Naive thymus-derived CD4-positive, alpha-beta T cell (primary cell): ENCODE measurements around the gene PXDN. TPM values are rescaled to one million over a fixed set of nuclear protein-coding genes. Genes with fewer than 3 reads are reported as not detected.
"Not testable (repeated sequence)": the region's sequence is repeated elsewhere in the genome, so short reads cannot be mapped to it uniquely, and the experiment has no call there.

Experiments
- ATAC-seq: fragments of 150-1000 bp; cut with Tn5 transposase; 2 replicates; pipeline ENCODE4 v1.10.0; 2021; ENCODE audit warnings: mild to moderate bottlenecking, moderate library complexity
- CTCF ChIA-PET: fragments of 350-600 bp; sonication (Branson Sonifier 250); formaldehyde crosslinking; loops from one replicate; lab custom pipeline; 2021; ENCODE audit warnings: antibody characterized with exemption; lab: Charles Lee
- POLR2A ChIA-PET: fragments of 350-600 bp; sonication (Branson Sonifier 250); formaldehyde crosslinking; loops from one replicate; lab custom pipeline; 2021; ENCODE audit warnings: antibody characterized with exemption, inconsistent platforms; lab: Charles Lee
- DNase-seq, 9 donors: peaks; one replicate each; pipeline versions ENCODE4 v3.0.0 to v3.0.0-alpha.2; 2020 to 2022; ENCODE audit warnings: mixed read lengths in 1 of 9
- H3K27ac ChIP-seq: one replicate; pipeline ENCODE4 v1.7.0; 2013; ENCODE audit warnings: mild to moderate bottlenecking, low read depth, low read length, moderate library complexity
- H3K27me3 ChIP-seq, 2 donors: one replicate each; pipeline ENCODE4 v1.7.0; 2013; ENCODE audit warnings: low read length in 2 of 2, mild to moderate bottlenecking in 2 of 2, moderate library complexity in 2 of 2; ENCODE audit not compliant: control insufficient read depth in 2 of 2, insufficient read depth in 2 of 2
- H3K36me3 ChIP-seq, 3 experiments: 1 replicate in 2 of 3; 2 replicates in 1 of 3; pipeline ENCODE4 v1.7.0; 2013; ENCODE audit warnings: low read length in 3 of 3, mild to moderate bottlenecking in 3 of 3, moderate library complexity in 1 of 3; ENCODE audit not compliant: insufficient read depth in 3 of 3, control insufficient read depth in 2 of 3
- H3K4me1 ChIP-seq, 2 donors: one replicate each; pipeline ENCODE4 v1.7.0; 2013; ENCODE audit warnings: low read length in 2 of 2, mild to moderate bottlenecking in 2 of 2, moderate library complexity in 1 of 2; ENCODE audit not compliant: control insufficient read depth in 2 of 2, insufficient read depth in 2 of 2
- H3K4me3 ChIP-seq: 2 replicates; pipeline ENCODE4 v1.7.0; 2013; ENCODE audit warnings: mild to moderate bottlenecking, low read length
- H3K9me3 ChIP-seq, 3 experiments: 1 replicate in 2 of 3; 2 replicates in 1 of 3; pipeline ENCODE4 v1.7.0; 2013; ENCODE audit warnings: low read length in 3 of 3; ENCODE audit not compliant: control insufficient read depth in 2 of 3
- H3K27ac Mint-ChIP-seq, 9 donors: one replicate each; pipeline ENCODE4 v1.8.0; 2020 to 2022; ENCODE audit warnings: mixed read lengths in 9 of 9, mild to moderate bottlenecking in 8 of 9, moderate library complexity in 5 of 9, inconsistent platforms in 2 of 9
- H3K27me3 Mint-ChIP-seq, 5 donors: one replicate each; pipeline ENCODE4 v1.8.0; 2021 to 2022; ENCODE audit warnings: mixed read lengths in 5 of 5, mild to moderate bottlenecking in 1 of 5
- H3K36me3 Mint-ChIP-seq, 5 donors: one replicate each; pipeline ENCODE4 v1.8.0; 2020 to 2022; ENCODE audit warnings: mixed read lengths in 5 of 5, mild to moderate bottlenecking in 3 of 5, inconsistent platforms in 1 of 5
- H3K4me1 Mint-ChIP-seq, 7 donors: one replicate each; pipeline ENCODE4 v1.8.0; 2020 to 2022; ENCODE audit warnings: mixed read lengths in 7 of 7, mild to moderate bottlenecking in 3 of 7, inconsistent platforms in 1 of 7
- H3K4me3 Mint-ChIP-seq, 10 donors: one replicate each; pipeline ENCODE4 v1.8.0; 2020 to 2022; ENCODE audit warnings: mild to moderate bottlenecking in 10 of 10, mixed read lengths in 10 of 10, moderate library complexity in 6 of 10, inconsistent platforms in 2 of 10
- H3K9me3 Mint-ChIP-seq, 11 donors: one replicate each; pipeline ENCODE4 v1.8.0; 2020 to 2022; ENCODE audit warnings: mixed read lengths in 11 of 11, mild to moderate bottlenecking in 4 of 11, inconsistent platforms in 1 of 11, moderate library complexity in 1 of 11
- intact Hi-C, 2 donors: fragments of 100-400 bp; cut with micrococcal nuclease; formaldehyde crosslinking; loops; one replicate each; pipeline ENCODE4 v1.15.1; 2023
- polyA plus RNA-seq, 2 donors: library from polyadenylated mRNA; unstranded; fragments of 300-500 nt; fragmentation: Illumina TruSeq; gene quantifications; one replicate each; pipeline ENCODE4 v1.2.3, GENCODE V29; 2021
- total RNA-seq, 6 experiments: library from RNA in 5 of 6; stranded (reverse) in 5 of 6; gene quantifications; 1 replicate in 5 of 6; 2 replicates in 1 of 6; pipeline ENCODE4 v1.2.3 and lab custom pipeline; 2021 to 2026

PXDN gene
- total and polyA plus RNA-seq, 7 experiments from 2014 or later: 0.47 to 3.1 (median 1.00) TPM; not detected in 3

DNA sequence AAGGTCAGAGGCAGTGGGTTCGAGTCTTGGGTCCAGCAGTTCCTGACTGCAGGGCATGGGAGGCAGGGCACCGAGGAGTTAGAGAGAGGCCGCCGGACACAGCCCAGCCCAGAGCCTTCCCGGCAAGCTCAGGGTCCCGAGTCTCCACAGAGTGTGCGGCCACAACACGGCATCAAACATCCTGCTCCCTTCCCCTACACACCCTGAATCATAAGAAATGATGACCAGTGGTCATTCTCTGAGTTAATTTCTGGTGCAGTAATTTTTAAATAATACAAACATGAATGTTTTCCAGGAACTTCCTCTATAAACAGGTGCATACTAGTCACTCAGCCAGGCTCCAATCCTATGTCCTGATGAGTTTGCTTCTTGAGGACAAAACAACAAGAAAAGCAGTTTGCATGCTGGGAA lies 118.0 kb downstream of the PXDN start:
- no peak for ATAC-seq
- intact Hi-C loops: no loop called here
- peaks cover 3 to 14% (median 5%) of the 10 kb centered on the region in 5 donors for H3K27me3 Mint-ChIP-seq
- H3K27ac Mint-ChIP-seq: no peak overlapping the region
- no peaks in the 10 kb centered on the region for H3K36me3 ChIP-seq
- no peaks in the 10 kb centered on the region for H3K36me3 Mint-ChIP-seq
- CTCF ChIA-PET: no interaction called here
- H3K27me3 ChIP-seq: no peaks in the 10 kb centered on the region
- peaks cover 0 to 3% (median 0%) of the 10 kb centered on the region in 11 donors for H3K9me3 Mint-ChIP-seq
- H3K4me3 Mint-ChIP-seq: no peak overlapping the region
- no peak overlapping the region for H3K4me3 ChIP-seq
- H3K9me3 ChIP-seq: no peaks in the 10 kb centered on the region
- DNase-seq: no peak
- H3K27ac ChIP-seq: no peak overlapping the region
- no peaks in the 10 kb centered on the region for H3K4me1 ChIP-seq
- POLR2A ChIA-PET: no interaction called here
- H3K4me1 Mint-ChIP-seq: peaks cover 0 to 2% (median 0%) of the 10 kb centered on the region in 7 donors

GRCh38 chr2:1625281-1626001 lies 118.9 kb downstream of the PXDN start:
- peaks cover 0 to 4% (median 0%) of the 10 kb centered on the region in 11 donors for H3K9me3 Mint-ChIP-seq
- intact Hi-C loops: no loop called here
- Histone ChIP-seq H3K36me3 (no peaks in the 10 kb centered on the region), H3K27me3 (no peaks in the 10 kb centered on the region), H3K4me3 (no peak overlapping the region), H3K9me3 (no peaks in the 10 kb centered on the region), H3K27ac (no peak overlapping the region), H3K4me1 (no peaks in the 10 kb centered on the region)
- H3K4me3 Mint-ChIP-seq: no peak overlapping the region
- peaks cover 0 to 14% (median 4%) of the 10 kb centered on the region in 5 donors for H3K27me3 Mint-ChIP-seq
- ChIA-PET POLR2A (no interaction called here), CTCF (no interaction called here)
- ATAC-seq (no peak), DNase-seq (no peak)
- peaks cover 0 to 2% (median 0%) of the 10 kb centered on the region in 7 donors for H3K4me1 Mint-ChIP-seq
- no peaks in the 10 kb centered on the region for H3K36me3 Mint-ChIP-seq
- H3K27ac Mint-ChIP-seq: no peak overlapping the region

- H3K27me3 Mint-ChIP-seq: peaks cover 0 to 13% (median 4%) of the 10 kb centered on the region in 5 donors
- H3K4me1 ChIP-seq: no peaks in the 10 kb centered on the region
- H3K4me3 ChIP-seq: no peak overlapping the region
- no peak overlapping the region for H3K27ac ChIP-seq
- no peaks in the 10 kb centered on the region for H3K27me3 ChIP-seq
- H3K36me3 ChIP-seq: no peaks in the 10 kb centered on the region
- H3K9me3 ChIP-seq: no peaks in the 10 kb centered on the region
- H3K4me3 Mint-ChIP-seq: no peak overlapping the region
- no peaks in the 10 kb centered on the region for H3K36me3 Mint-ChIP-seq
- H3K9me3 Mint-ChIP-seq: peaks cover 0 to 4% (median 0%) of the 10 kb centered on the region in 11 donors
- POLR2A ChIA-PET: no interaction called here
- no peak for ATAC-seq
- no peak overlapping the region for H3K27ac Mint-ChIP-seq
- intact Hi-C loops: no loop called here
- CTCF ChIA-PET: interaction anchor here (0.6 kb wide), 1 partner anchor 83 kb away, joined by 3 read pairs; no protein-coding TSS in a partner anchor
- peaks cover 0 to 2% (median 0%) of the 10 kb centered on the region in 7 donors for H3K4me1 Mint-ChIP-seq
- DNase-seq: no peak
Observed at GRCh38 chr2:1623906-1624445, 120.3 kb downstream of the PXDN start.

GRCh38 chr2:1622521-1623200 lies 121.7 kb downstream of the PXDN start:
- ATAC-seq (no peak), DNase-seq (no peak)
- Mint-ChIP-seq H3K27ac (no peak overlapping the region), H3K27me3 (peaks cover 0 to 9% (median 3%) of the 10 kb centered on the region in 5 donors), H3K4me3 (no peak overlapping the region), H3K4me1 (peaks cover 0 to 2% (median 0%) of the 10 kb centered on the region in 7 donors), H3K9me3 (peaks cover 0 to 4% (median 0%) of the 10 kb centered on the region in 11 donors), H3K36me3 (no peaks in the 10 kb centered on the region)
- H3K27me3 ChIP-seq: no peaks in the 10 kb centered on the region
- H3K9me3 ChIP-seq: no peaks in the 10 kb centered on the region
- no peaks in the 10 kb centered on the region for H3K4me1 ChIP-seq
- H3K4me3 ChIP-seq: no peak overlapping the region
- H3K27ac ChIP-seq: no peak overlapping the region
- intact Hi-C loops: no loop called here
- CTCF ChIA-PET: no interaction called here
- H3K36me3 ChIP-seq: no peaks in the 10 kb centered on the region
- POLR2A ChIA-PET: no interaction called here

GRCh38 chr2:1621976-1622375 lies 122.3 kb downstream of the PXDN start:
- POLR2A ChIA-PET, intact Hi-C loops, H3K36me3 ChIP-seq, H3K27ac ChIP-seq, H3K4me3 Mint-ChIP-seq, H3K4me3 ChIP-seq, H3K36me3 Mint-ChIP-seq, ATAC-seq, H3K27me3 ChIP-seq, H3K9me3 ChIP-seq, H3K27ac Mint-ChIP-seq, H3K27me3 Mint-ChIP-seq, H3K9me3 Mint-ChIP-seq, DNase-seq, CTCF ChIA-PET, H3K4me1 ChIP-seq, H3K4me1 Mint-ChIP-seq: not testable (repeated sequence)

DNA sequence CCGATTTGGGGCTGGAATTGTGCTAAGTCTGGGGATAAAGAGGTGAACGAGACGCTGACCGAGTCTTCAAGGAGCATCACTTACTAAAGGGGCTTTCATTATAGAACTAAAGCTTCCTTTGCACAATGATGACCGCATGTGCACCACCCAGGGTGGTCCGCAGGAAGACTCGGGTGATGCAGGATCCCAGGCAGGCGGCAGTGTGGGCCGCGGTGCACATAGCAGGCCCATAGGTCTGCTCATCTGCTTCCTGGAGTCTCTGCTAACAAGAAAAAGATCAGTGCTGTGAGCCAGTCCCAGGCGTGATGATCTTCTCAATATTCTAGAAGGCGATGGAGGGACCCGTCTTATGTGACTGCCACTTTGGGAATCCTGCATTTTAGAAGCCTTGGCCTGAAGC lies 122.8 kb downstream of the PXDN start:
- H3K36me3 Mint-ChIP-seq: no peaks in the 10 kb centered on the region
- no peaks in the 10 kb centered on the region for H3K9me3 ChIP-seq

More for the DNA sequence above, 122.8 kb downstream of the PXDN start:
- Histone ChIP-seq H3K4me3 (no peak overlapping the region), H3K4me1 (no peaks in the 10 kb centered on the region), H3K27ac (no peak overlapping the region), H3K27me3 (no peaks in the 10 kb centered on the region), H3K36me3 (no peaks in the 10 kb centered on the region)
- H3K4me1 Mint-ChIP-seq: peaks cover 0 to 2% (median 0%) of the 10 kb centered on the region in 7 donors
- CTCF ChIA-PET: no interaction called here
- H3K27me3 Mint-ChIP-seq: peaks cover 0 to 4% (median 2%) of the 10 kb centered on the region in 5 donors
- intact Hi-C loops: no loop called here
- no peak overlapping the region for H3K27ac Mint-ChIP-seq
- no peak overlapping the region for H3K4me3 Mint-ChIP-seq
- peaks cover 0 to 4% (median 0%) of the 10 kb centered on the region in 11 donors for H3K9me3 Mint-ChIP-seq
- POLR2A ChIA-PET: no interaction called here
- DNase-seq (no peak), ATAC-seq (no peak)
